Neural progenitor cell (in vitro differentiated cells): Measurements from ENCODE around the gene ISCA1. TPM values are rescaled to one million over a fixed set of nuclear protein-coding genes. Genes with fewer than 3 reads are reported as not detected.

ENCODE experiments used
- DNase-seq: peaks from one replicate; pipeline ENCODE4 v3.0.0-alpha.2; 2016; ENCODE audit warnings: low spot score
- H2AFZ ChIP-seq: fragments of 200-600 bp; sonication (generic); replicated peaks from 2 replicates; pipeline ENCODE4 v1.6.1; 2016; ENCODE audit warnings: antibody characterized with exemption
- H3F3A ChIP-seq: fragments of 200-600 bp; sonication (generic); 2 replicates; pipeline ENCODE4 v1.6.1; 2016; ENCODE audit warnings: antibody characterized with exemption, low read depth
- H3K27ac ChIP-seq: fragments of 200-600 bp; sonication (generic); 2 replicates; pipeline ENCODE4 v1.5.1; 2016; ENCODE audit warnings: mild to moderate bottlenecking
- H3K27me3 ChIP-seq: fragments of 200-600 bp; sonication (generic); 2 replicates; pipeline ENCODE4 v1.6.1; 2016; ENCODE audit warnings: mild to moderate bottlenecking, moderate library complexity
- H3K36me3 ChIP-seq: fragments of 200-600 bp; sonication (generic); 2 replicates; pipeline ENCODE4 v1.5.1; 2016
- H3K4me1 ChIP-seq: fragments of 200-600 bp; sonication (generic); 2 replicates; pipeline ENCODE4 v1.6.1; 2016; ENCODE audit warnings: mixed run types
- H3K4me2 ChIP-seq: fragments of 200-600 bp; sonication (generic); 2 replicates; pipeline ENCODE4 v1.6.1; 2016
- H3K4me3 ChIP-seq: fragments of 200-600 bp; sonication (generic); 2 replicates; pipeline ENCODE4 v1.5.1; 2016
- H3K79me2 ChIP-seq: fragments of 200-600 bp; sonication (generic); 2 replicates; pipeline ENCODE4 v1.6.1; 2016; ENCODE audit warnings: low read depth
- H3K9ac ChIP-seq: fragments of 200-600 bp; sonication (generic); 2 replicates; pipeline ENCODE4 v1.6.1; 2016
- H3K9me3 ChIP-seq: fragments of 200-600 bp; sonication (generic); 2 replicates; pipeline ENCODE4 v1.5.1; 2016; ENCODE audit warnings: low read depth
- H4K20me1 ChIP-seq: fragments of 200-600 bp; sonication (generic); 2 replicates; pipeline ENCODE4 v1.6.1; 2016; ENCODE audit warnings: low read depth
- H3K27ac Mint-ChIP-seq: 3 replicates; pipeline ENCODE4 v1.8.0; 2021; ENCODE audit warnings: mixed read lengths
- H3K27me3 Mint-ChIP-seq: 2 replicates; pipeline ENCODE4 v1.8.0; 2022; ENCODE audit warnings: low read depth, mild to moderate bottlenecking, inconsistent platforms, moderate library complexity, mixed read lengths; ENCODE audit not compliant: insufficient read depth
- H3K36me3 Mint-ChIP-seq: 3 replicates; pipeline ENCODE4 v1.8.0; 2021; ENCODE audit warnings: mixed read lengths
- H3K4me1 Mint-ChIP-seq: 3 replicates; pipeline ENCODE4 v1.8.0; 2021; ENCODE audit warnings: mixed read lengths
- H3K4me3 Mint-ChIP-seq: 3 replicates; pipeline ENCODE4 v1.8.0; 2021; ENCODE audit warnings: mild to moderate bottlenecking, moderate library complexity, mixed read lengths
- H3K9me3 Mint-ChIP-seq: 3 replicates; pipeline ENCODE4 v1.8.0; 2020; ENCODE audit warnings: mixed read lengths
- CTCF ChIP-seq: fragments of 200-600 bp; sonication (generic); IDR thresholded peaks from 2 replicates; pipeline ENCODE4 v1.5.1; 2017; ENCODE audit warnings: antibody characterized with exemption, mild to moderate bottlenecking
- EZH2 ChIP-seq: fragments of 200-600 bp; sonication (generic); IDR thresholded peaks from 2 replicates; pipeline ENCODE4 v1.6.1; 2017; ENCODE audit warnings: antibody characterized with exemption, mild to moderate bottlenecking, moderate library complexity
- EZH2phosphoT487 ChIP-seq: fragments of 200-600 bp; sonication (generic); IDR thresholded peaks from 2 replicates; pipeline ENCODE4 v1.6.1; 2017; ENCODE audit warnings: antibody characterized with exemption
- total RNA-seq: library from RNA; depleted of rRNA; stranded (reverse); fragments of >200 nt; gene quantifications from 2 replicates; pipeline ENCODE4 v1.2.3, GENCODE V29; 2015; ENCODE audit warnings: low replicate concordance

Gene ISCA1
- total RNA-seq, 1 donor from 2014 or later, result 42.9 TPM

DNA sequence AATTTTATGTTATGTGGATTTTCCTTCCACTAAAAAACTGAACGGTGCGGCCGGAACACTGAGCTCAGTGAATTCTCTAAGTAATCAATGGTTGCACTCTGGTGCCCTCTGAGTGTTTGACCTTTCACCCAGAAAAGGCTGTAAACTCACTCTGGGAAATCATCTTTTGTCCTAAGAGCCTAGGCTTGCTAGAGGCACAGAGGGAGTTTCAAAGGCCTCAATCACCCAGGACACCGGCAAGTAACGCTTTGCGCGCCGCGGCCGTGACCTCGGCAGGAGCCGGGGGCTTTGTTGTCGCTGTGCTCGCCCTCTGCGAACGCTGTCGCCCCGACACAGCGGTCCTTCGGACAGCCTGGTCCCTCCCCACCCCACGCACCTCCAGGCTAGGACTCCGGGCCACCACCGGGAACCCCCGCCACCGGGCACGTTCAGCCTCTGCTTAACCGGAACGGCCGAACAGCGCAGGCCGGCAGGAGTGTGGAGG, 703 bp downstream of the ISCA1 start:
- peaks cover 6% of the 10 kb centered on the region for H3K36me3 Mint-ChIP-seq
- TF ChIP-seq EZH2 (no peak), CTCF (no peak), EZH2phosphoT487 (no peak)

GRCh38 chr9:86280580-86280979, 1.8 kb downstream of the ISCA1 start:
- peaks cover 20% of the 10 kb centered on the region for H3F3A ChIP-seq
- peaks cover 10% of the 10 kb centered on the region for H3K27me3 ChIP-seq
- peak overlapping the region; percentile 70 for H3K4me3 ChIP-seq
- peaks cover 44% of the 10 kb centered on the region for H3K79me2 ChIP-seq
- H3K36me3 ChIP-seq, result no peaks in the 10 kb centered on the region
- DNase-seq, result no peak
- H3K36me3 Mint-ChIP-seq, result peaks cover 6% of the 10 kb centered on the region
- peaks cover 5% of the 10 kb centered on the region for H3K27me3 Mint-ChIP-seq
- H3K9me3 Mint-ChIP-seq, result no peaks in the 10 kb centered on the region
- peaks cover 7% of the 10 kb centered on the region for H4K20me1 ChIP-seq
- TF ChIP-seq EZH2phosphoT487 (no peak), EZH2 (no peak), CTCF (no peak)
- H3K4me2 ChIP-seq, result peak overlapping the region; percentile 93
- H3K9me3 ChIP-seq, result no peaks in the 10 kb centered on the region
- no peak overlapping the region for H2AFZ ChIP-seq
- H3K27ac ChIP-seq, result no peak overlapping the region
- peaks cover 8% of the 10 kb centered on the region for H3K4me1 ChIP-seq
- no peak overlapping the region for H3K27ac Mint-ChIP-seq
- H3K9ac ChIP-seq, result no peak overlapping the region
- peak overlapping the region; percentile 93 for H3K4me3 Mint-ChIP-seq
- peaks cover 40% of the 10 kb centered on the region for H3K4me1 Mint-ChIP-seq

More for the DNA sequence above, 703 bp downstream of the ISCA1 start:
- H3F3A ChIP-seq, result peaks cover 20% of the 10 kb centered on the region
- peak overlapping the region; percentile 93 for H3K4me2 ChIP-seq
- H3K9me3 Mint-ChIP-seq, result no peaks in the 10 kb centered on the region
- H3K4me1 Mint-ChIP-seq, result peaks cover 46% of the 10 kb centered on the region
- H3K79me2 ChIP-seq, result peaks cover 44% of the 10 kb centered on the region
- H3K9me3 ChIP-seq, result no peaks in the 10 kb centered on the region
- peaks cover 13% of the 10 kb centered on the region for H3K4me1 ChIP-seq
- no peaks in the 10 kb centered on the region for H3K36me3 ChIP-seq
- H3K27ac Mint-ChIP-seq, result peak overlapping the region; percentile 4
- H3K4me3 ChIP-seq, result peak overlapping the region; percentile 70
- peak overlapping the region; percentile 63 for H3K27ac ChIP-seq
- H2AFZ ChIP-seq, result peak overlapping the region; percentile 82
- DNase-seq, result peak; percentile 68
- peaks cover 5% of the 10 kb centered on the region for H3K27me3 Mint-ChIP-seq
- peak overlapping the region; percentile 93 for H3K4me3 Mint-ChIP-seq
- H4K20me1 ChIP-seq, result peaks cover 9% of the 10 kb centered on the region
- peak overlapping the region; percentile 52 for H3K9ac ChIP-seq
- peaks cover 10% of the 10 kb centered on the region for H3K27me3 ChIP-seq

DNA sequence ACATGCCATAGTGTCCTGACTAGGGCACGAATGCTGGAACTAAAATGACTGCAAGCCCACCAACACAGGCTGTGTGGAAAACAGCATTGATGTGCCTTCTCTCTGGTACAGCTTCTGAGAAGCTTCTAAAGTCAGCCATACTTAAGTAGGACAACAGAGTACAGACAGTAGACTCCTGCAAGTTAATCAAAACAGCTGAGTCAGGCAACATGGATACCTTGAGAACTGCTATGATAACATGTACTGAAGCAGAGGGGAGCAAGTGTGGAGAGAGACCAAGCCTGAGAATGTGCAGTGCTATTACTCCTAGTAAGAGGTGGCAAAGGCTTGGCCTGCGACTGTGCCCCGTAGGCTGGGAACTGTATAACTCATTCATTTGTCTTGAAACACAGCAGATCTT, 2.5 kb downstream of the ISCA1 start:
- peaks cover 6% of the 10 kb centered on the region for H3K36me3 Mint-ChIP-seq
- H3K27ac Mint-ChIP-seq, result no peak overlapping the region
- Histone ChIP-seq H3F3A (peaks cover 20% of the 10 kb centered on the region), H2AFZ (no peak overlapping the region), H3K27me3 (peaks cover 10% of the 10 kb centered on the region), H3K79me2 (peaks cover 49% of the 10 kb centered on the region), H3K4me2 (no peak overlapping the region), H3K9ac (no peak overlapping the region), H3K9me3 (no peaks in the 10 kb centered on the region), H3K4me3 (no peak overlapping the region), H3K36me3 (no peaks in the 10 kb centered on the region), H4K20me1 (peaks cover 12% of the 10 kb centered on the region), H3K4me1 (peaks cover 8% of the 10 kb centered on the region), H3K27ac (no peak overlapping the region)
- no peaks in the 10 kb centered on the region for H3K9me3 Mint-ChIP-seq
- H3K4me1 Mint-ChIP-seq, result peaks cover 40% of the 10 kb centered on the region
- peaks cover 5% of the 10 kb centered on the region for H3K27me3 Mint-ChIP-seq
- peak overlapping the region; percentile 79 for H3K4me3 Mint-ChIP-seq
- DNase-seq, result no peak
- TF ChIP-seq CTCF, result no peak
- no peak for TF ChIP-seq EZH2phosphoT487
- TF ChIP-seq EZH2, result no peak
